Activated T-cell treated with anti-CD3 and anti-CD28 coated beads, Interleukin-2, amount 50 U/mL, for 72 hours (primary cell): ENCODE results near the gene BIN1. TPM values are rescaled to one million over a fixed set of nuclear protein-coding genes. Genes with fewer than 3 reads are reported as not detected.

Experiments used
- ATAC-seq, 2 donors: fragments of 150-1000 bp; cut with Tn5 transposase; replicated peaks in 1 of 2; 2 replicates each; pipeline ENCODE4 v1.10.0; 2021; ENCODE audit warnings: moderate library complexity in 2 of 2, mild to moderate bottlenecking in 1 of 2
- DNase-seq, 2 donors: peaks; one replicate each; pipeline ENCODE4 v3.0.0; 2021 to 2022; ENCODE audit warnings: mixed read lengths in 1 of 2
- H3K27ac Mint-ChIP-seq: one replicate; pipeline ENCODE4 v1.8.0; 2022; ENCODE audit warnings: mild to moderate bottlenecking, moderate library complexity, mixed read lengths
- H3K27me3 Mint-ChIP-seq: one replicate; pipeline ENCODE4 v1.8.0; 2022; ENCODE audit warnings: low read depth, mixed read lengths
- H3K36me3 Mint-ChIP-seq, 2 donors: one replicate each; pipeline ENCODE4 v1.8.0; 2022; ENCODE audit warnings: mixed read lengths in 2 of 2, mild to moderate bottlenecking in 1 of 2; ENCODE audit not compliant: insufficient read depth in 2 of 2
- H3K4me1 Mint-ChIP-seq: one replicate; pipeline ENCODE4 v1.8.0; 2022; ENCODE audit warnings: low read depth, mixed read lengths
- H3K4me3 Mint-ChIP-seq, 2 donors: one replicate each; pipeline ENCODE4 v1.8.0; 2022; ENCODE audit warnings: mild to moderate bottlenecking in 2 of 2, mixed read lengths in 2 of 2, moderate library complexity in 2 of 2
- H3K9me3 Mint-ChIP-seq, 2 donors: one replicate each; pipeline ENCODE4 v1.8.0; 2022; ENCODE audit warnings: mixed read lengths in 2 of 2
- total RNA-seq, 2 donors: library from RNA; stranded (reverse); gene quantifications; one replicate each; pipeline ENCODE4 v1.2.3, GENCODE V29; 2022

BIN1 gene
- total RNA-seq, 2 donors from 2014 or later: 87.3 to 127 TPM

- peaks cover 25% of the 10 kb centered on the region for H3K27me3 Mint-ChIP-seq
- H3K36me3 Mint-ChIP-seq: no peaks in the 10 kb centered on the region
- H3K4me3 Mint-ChIP-seq: no peak overlapping the region
- ATAC-seq (no peak), DNase-seq (no peak)
- no peaks in the 10 kb centered on the region for H3K4me1 Mint-ChIP-seq
- no peaks in the 10 kb centered on the region for H3K9me3 Mint-ChIP-seq
- H3K27ac Mint-ChIP-seq: no peak overlapping the region
Measured at GRCh38 chr2:127006962-127007361, 100.0 kb downstream of the BIN1 start.

GRCh38 chr2:127004893-127005600 lies 101.9 kb downstream of the BIN1 start:
- H3K36me3 Mint-ChIP-seq: no peaks in the 10 kb centered on the region
- H3K27ac Mint-ChIP-seq: no peak overlapping the region
- peaks cover 5% of the 10 kb centered on the region for H3K4me1 Mint-ChIP-seq
- DNase-seq (no peak), ATAC-seq (no peak)
- H3K27me3 Mint-ChIP-seq: peaks cover 11% of the 10 kb centered on the region
- H3K9me3 Mint-ChIP-seq: no peaks in the 10 kb centered on the region
- no peak overlapping the region for H3K4me3 Mint-ChIP-seq

GRCh38 chr2:127003070-127003800 lies 103.7 kb downstream of the BIN1 start:
- Mint-ChIP-seq H3K9me3 (no peaks in the 10 kb centered on the region), H3K27me3 (no peaks in the 10 kb centered on the region), H3K36me3 (no peaks in the 10 kb centered on the region), H3K27ac (no peak overlapping the region), H3K4me3 (no peak overlapping the region), H3K4me1 (peaks cover 5% of the 10 kb centered on the region)
- DNase-seq: no peak
- no peak for ATAC-seq

- H3K27me3 Mint-ChIP-seq: peaks cover 3% of the 10 kb centered on the region
- no peaks in the 10 kb centered on the region for H3K9me3 Mint-ChIP-seq
- H3K4me3 Mint-ChIP-seq: no peak overlapping the region
- ATAC-seq (no peak), DNase-seq (no peak)
- peaks cover 5% of the 10 kb centered on the region for H3K4me1 Mint-ChIP-seq
- no peak overlapping the region for H3K27ac Mint-ChIP-seq
- no peaks in the 10 kb centered on the region for H3K36me3 Mint-ChIP-seq
Measured at GRCh38 chr2:127001751-127002150, 105.2 kb downstream of the BIN1 start.

- H3K27me3 Mint-ChIP-seq: peaks cover 10% of the 10 kb centered on the region
- H3K36me3 Mint-ChIP-seq: no peaks in the 10 kb centered on the region
- H3K4me1 Mint-ChIP-seq: peaks cover 5% of the 10 kb centered on the region
- H3K4me3 Mint-ChIP-seq: no peak overlapping the region
- ATAC-seq (peak; percentile 89 to 96), DNase-seq (peak; percentile 15 to 29)
- H3K27ac Mint-ChIP-seq: no peak overlapping the region
- no peaks in the 10 kb centered on the region for H3K9me3 Mint-ChIP-seq
Measured at GRCh38 chr2:127000937-127001336, 106.0 kb downstream of the BIN1 start.

- peaks cover 5% of the 10 kb centered on the region for H3K4me1 Mint-ChIP-seq
- peaks cover 10% of the 10 kb centered on the region for H3K27me3 Mint-ChIP-seq
- H3K9me3 Mint-ChIP-seq: no peaks in the 10 kb centered on the region
- no peak for DNase-seq
- H3K27ac Mint-ChIP-seq: no peak overlapping the region
- no peak for ATAC-seq
- H3K4me3 Mint-ChIP-seq: no peak overlapping the region
- H3K36me3 Mint-ChIP-seq: no peaks in the 10 kb centered on the region
Measured at GRCh38 chr2:127000194-127000593, 106.8 kb downstream of the BIN1 start.

GRCh38 chr2:126999106-126999756 lies 107.7 kb downstream of the BIN1 start:
- Mint-ChIP-seq H3K27me3 (peaks cover 10% of the 10 kb centered on the region), H3K4me3 (no peak overlapping the region), H3K4me1 (peaks cover 5% of the 10 kb centered on the region), H3K36me3 (no peaks in the 10 kb centered on the region), H3K9me3 (no peaks in the 10 kb centered on the region), H3K27ac (no peak overlapping the region)
- ATAC-seq (no peak), DNase-seq (no peak)

GRCh38 chr2:126998486-126998885 lies 108.5 kb downstream of the BIN1 start:
- no peak overlapping the region for H3K4me3 Mint-ChIP-seq
- no peak for ATAC-seq
- H3K27ac Mint-ChIP-seq: no peak overlapping the region
- no peak for DNase-seq
- no peaks in the 10 kb centered on the region for H3K36me3 Mint-ChIP-seq
- peaks cover 5% of the 10 kb centered on the region for H3K4me1 Mint-ChIP-seq
- H3K27me3 Mint-ChIP-seq: peaks cover 10% of the 10 kb centered on the region
- H3K9me3 Mint-ChIP-seq: no peaks in the 10 kb centered on the region

Other genes with a start within 250 kb of the BIN1 start
- gene TEX51, start 208.3 kb downstream of the BIN1 start, total RNA-seq: not detected
- not detected for gene CYP27C1, start 113.1 kb upstream of the BIN1 start, total RNA-seq
- gene ERCC3, start 187.0 kb upstream of the BIN1 start, total RNA-seq: 10 to 100 TPM; 56.3 to 66.4 TPM